ENCODE measurements around the gene FAM187B.

FAM187B gene

DNA sequence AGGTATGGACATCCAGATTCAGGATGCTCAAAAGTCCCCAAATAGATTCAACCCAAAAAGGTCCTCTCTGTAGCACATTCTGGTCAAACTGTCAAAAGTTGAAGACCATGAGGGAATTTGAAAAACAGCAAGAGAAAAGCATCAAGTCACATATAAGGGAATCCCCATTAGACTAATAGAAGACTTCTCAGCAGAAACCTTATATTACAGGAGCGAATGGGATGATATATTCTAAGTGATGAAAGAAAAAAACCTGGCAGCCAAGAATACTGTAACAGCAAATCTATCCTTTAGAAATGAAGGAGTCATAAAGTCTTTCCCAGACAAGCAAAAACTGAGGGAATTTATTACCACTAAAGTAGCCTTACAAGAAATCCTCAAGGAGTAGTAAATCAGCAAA lies 44.3 kb downstream of the FAM187B start:
- Histone ChIP-seq H3K9me3 (ENCODE audit: low read length) (no peaks in the 10 kb centered on the region), H4K20me1 (ENCODE audit: insufficient read depth, low read length) (no peaks in the 10 kb centered on the region), H3F3A (ENCODE audit: insufficient read depth, low read length) (no peaks in the 10 kb centered on the region), H3K9me2 (ENCODE audit: low read depth, low read length) (no peaks in the 10 kb centered on the region), H3K4me1 (ENCODE audit: insufficient read depth, low read length, severe bottlenecking) (no peaks in the 10 kb centered on the region), H3K9ac (ENCODE audit: low read length) (no peak overlapping the region), H3K4me3 (ENCODE audit: low read depth, low read length, poor library complexity, severe bottlenecking) (no peak overlapping the region), H2AFZ (ENCODE audit: low read length) (no peak overlapping the region), H3K27ac (ENCODE audit: low read depth, low read length, poor library complexity, severe bottlenecking) (no peak overlapping the region), H3K27me3 (ENCODE audit: insufficient read depth, low read length) (no peaks in the 10 kb centered on the region), H3K79me2 (ENCODE audit: insufficient read depth, low read length) (no peaks in the 10 kb centered on the region), H3K36me3 (ENCODE audit: insufficient read depth, low read length) (no peaks in the 10 kb centered on the region), H3K4me2 (ENCODE audit: low read length) (no peak overlapping the region)
- TF ChIP-seq EZH2 (IDR thresholded peaks at IDR 0.05; ENCODE audit: borderline replicate concordance, low read length), result no peak
- TF ChIP-seq, protein P1, sequence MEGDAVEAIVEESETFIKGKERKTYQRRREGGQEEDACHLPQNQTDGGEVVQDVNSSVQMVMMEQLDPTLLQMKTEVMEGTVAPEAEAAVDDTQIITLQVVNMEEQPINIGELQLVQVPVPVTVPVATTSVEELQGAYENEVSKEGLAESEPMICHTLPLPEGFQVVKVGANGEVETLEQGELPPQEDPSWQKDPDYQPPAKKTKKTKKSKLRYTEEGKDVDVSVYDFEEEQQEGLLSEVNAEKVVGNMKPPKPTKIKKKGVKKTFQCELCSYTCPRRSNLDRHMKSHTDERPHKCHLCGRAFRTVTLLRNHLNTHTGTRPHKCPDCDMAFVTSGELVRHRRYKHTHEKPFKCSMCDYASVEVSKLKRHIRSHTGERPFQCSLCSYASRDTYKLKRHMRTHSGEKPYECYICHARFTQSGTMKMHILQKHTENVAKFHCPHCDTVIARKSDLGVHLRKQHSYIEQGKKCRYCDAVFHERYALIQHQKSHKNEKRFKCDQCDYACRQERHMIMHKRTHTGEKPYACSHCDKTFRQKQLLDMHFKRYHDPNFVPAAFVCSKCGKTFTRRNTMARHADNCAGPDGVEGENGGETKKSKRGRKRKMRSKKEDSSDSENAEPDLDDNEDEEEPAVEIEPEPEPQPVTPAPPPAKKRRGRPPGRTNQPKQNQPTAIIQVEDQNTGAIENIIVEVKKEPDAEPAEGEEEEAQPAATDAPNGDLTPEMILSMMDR (IDR thresholded peaks at IDR 0.05; ENCODE audit: low read length), result no peak

DNA sequence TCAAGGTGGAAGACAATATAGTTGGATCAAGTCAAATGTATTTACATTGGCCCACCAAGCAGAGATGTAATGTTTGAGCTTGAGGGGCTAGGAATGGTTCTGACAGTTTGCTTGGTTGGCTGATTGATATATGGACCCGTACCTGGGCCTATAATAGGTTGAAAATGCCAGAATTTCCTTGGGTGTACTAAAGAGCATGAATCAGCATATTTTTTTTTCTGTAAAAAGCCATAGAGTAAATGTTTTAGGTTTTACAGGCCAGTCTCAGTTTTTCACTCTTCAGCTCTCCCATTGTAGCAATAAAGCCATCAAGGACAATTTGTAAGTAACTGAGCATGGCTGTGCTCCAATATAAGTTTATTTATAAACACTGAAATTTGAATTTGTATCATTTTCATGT lies 47.2 kb downstream of the FAM187B start:
- Histone ChIP-seq H3F3A (ENCODE audit: insufficient read depth, low read length) (no peaks in the 10 kb centered on the region), H3K4me3 (ENCODE audit: low read depth, low read length, poor library complexity, severe bottlenecking) (no peak overlapping the region), H3K4me2 (ENCODE audit: low read length) (no peak overlapping the region), H3K27me3 (ENCODE audit: insufficient read depth, low read length) (no peaks in the 10 kb centered on the region), H3K36me3 (ENCODE audit: insufficient read depth, low read length) (no peaks in the 10 kb centered on the region), H3K27ac (ENCODE audit: low read depth, low read length, poor library complexity, severe bottlenecking) (no peak overlapping the region), H2AFZ (ENCODE audit: low read length) (no peak overlapping the region), H4K20me1 (ENCODE audit: insufficient read depth, low read length) (no peaks in the 10 kb centered on the region), H3K79me2 (ENCODE audit: insufficient read depth, low read length) (no peaks in the 10 kb centered on the region), H3K9me2 (ENCODE audit: low read depth, low read length) (no peaks in the 10 kb centered on the region), H3K9me3 (ENCODE audit: low read length) (peaks cover 7% of the 10 kb centered on the region; the same call in 1 of the 2 replicates), H3K4me1 (ENCODE audit: insufficient read depth, low read length, severe bottlenecking) (no peaks in the 10 kb centered on the region), H3K9ac (ENCODE audit: low read length) (no peak overlapping the region)
- TF ChIP-seq, protein P1 (IDR thresholded peaks at IDR 0.05; ENCODE audit: low read length), result no peak
- TF ChIP-seq EZH2 (IDR thresholded peaks at IDR 0.05; ENCODE audit: borderline replicate concordance, low read length), result no peak

DNA sequence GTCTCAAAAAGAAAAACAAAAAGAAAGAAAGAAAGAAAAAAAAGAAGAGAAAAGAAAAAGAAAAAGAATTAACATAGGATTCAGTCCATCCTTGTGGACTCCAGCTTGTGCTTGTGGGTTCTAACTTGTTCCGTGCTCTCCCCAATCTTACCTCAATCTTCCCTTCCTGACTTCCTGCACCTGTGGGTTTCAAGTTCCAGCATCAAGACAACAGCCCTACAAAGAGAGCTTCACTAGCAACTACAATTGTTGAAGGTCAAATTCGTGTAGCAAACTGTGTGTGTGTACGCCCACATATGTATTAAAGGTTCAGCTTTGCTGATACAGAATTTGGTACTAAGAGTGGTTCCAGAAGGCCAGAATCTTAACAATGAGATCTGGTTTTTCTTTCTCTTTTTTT lies 48.7 kb downstream of the FAM187B start:
- TF ChIP-seq EZH2 (IDR thresholded peaks at IDR 0.05; ENCODE audit: borderline replicate concordance, low read length), result no peak
- TF ChIP-seq, protein P1 (IDR thresholded peaks at IDR 0.05; ENCODE audit: low read length), result no peak
- H3K4me1 ChIP-seq (ENCODE audit: insufficient read depth, low read length, severe bottlenecking), result no peaks in the 10 kb centered on the region
- H3K9me3 ChIP-seq (ENCODE audit: low read length), result peaks cover 7% of the 10 kb centered on the region; the same call in 1 of the 2 replicates
- no peak overlapping the region for H3K4me3 ChIP-seq (ENCODE audit: low read depth, low read length, poor library complexity, severe bottlenecking)
- H2AFZ ChIP-seq (ENCODE audit: low read length), result no peak overlapping the region
- no peaks in the 10 kb centered on the region for H3F3A ChIP-seq (ENCODE audit: insufficient read depth, low read length)
- H3K9me2 ChIP-seq (ENCODE audit: low read depth, low read length), result no peaks in the 10 kb centered on the region
- no peaks in the 10 kb centered on the region for H3K79me2 ChIP-seq (ENCODE audit: insufficient read depth, low read length)
- H4K20me1 ChIP-seq (ENCODE audit: insufficient read depth, low read length), result no peaks in the 10 kb centered on the region
- H3K27ac ChIP-seq (ENCODE audit: low read depth, low read length, poor library complexity, severe bottlenecking), result no peak overlapping the region
- no peaks in the 10 kb centered on the region for H3K36me3 ChIP-seq (ENCODE audit: insufficient read depth, low read length)
- no peaks in the 10 kb centered on the region for H3K27me3 ChIP-seq (ENCODE audit: insufficient read depth, low read length)
- no peak overlapping the region for H3K9ac ChIP-seq (ENCODE audit: low read length)
- no peak overlapping the region for H3K4me2 ChIP-seq (ENCODE audit: low read length)
